ENCODE results near the gene USP53.

USP53 gene

DNA sequence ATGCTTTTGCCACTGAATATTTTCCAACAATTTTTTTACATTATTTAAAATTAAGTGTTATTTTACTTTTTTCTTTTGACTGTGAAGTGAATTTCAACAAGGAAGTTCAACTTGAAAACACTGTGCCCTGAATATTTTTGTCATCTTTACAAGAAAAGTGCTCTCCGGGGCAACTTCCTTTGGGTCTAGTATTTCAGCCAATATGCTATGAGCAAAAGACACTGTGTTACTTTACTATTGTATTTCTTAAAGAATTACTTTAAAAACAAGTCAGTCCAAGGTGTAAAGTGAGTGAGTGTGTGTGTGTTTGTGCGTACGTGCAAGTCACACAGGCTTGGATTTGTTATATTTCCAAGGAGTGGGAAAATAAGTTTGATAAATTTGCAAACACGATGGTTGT is 7.6 kb upstream of the USP53 start:
- peaks cover 31% of the 10 kb centered on the region for H3F3A ChIP-seq (ENCODE audit: control insufficient read depth, insufficient read depth)
- no peak for TF ChIP-seq CTCF (IDR thresholded peaks at IDR 0.05; ENCODE audit: low read depth, low read length, poor library complexity, severe bottlenecking)
- TF ChIP-seq EZH2phosphoT487 (IDR thresholded peaks at IDR 0.05; ENCODE audit: borderline replicate concordance, low read length): no peak
- peak overlapping the region; percentile 75 for H3K27ac ChIP-seq (ENCODE audit: low read depth, low read length)
- H3K4me1 ChIP-seq (ENCODE audit: control insufficient read depth, low read length): peaks cover 71% of the 10 kb centered on the region
- no peaks in the 10 kb centered on the region for H3K9me3 ChIP-seq (ENCODE audit: control insufficient read depth, insufficient read depth, low read length)
- peak overlapping the region; percentile 39 for H3K4me3 ChIP-seq (ENCODE audit: low read length)
- H3K36me3 ChIP-seq (ENCODE audit: control insufficient read depth, low read length): no peaks in the 10 kb centered on the region
- H3K4me2 ChIP-seq (ENCODE audit: low read length): peak overlapping the region; percentile 56
- no peaks in the 10 kb centered on the region for H4K20me1 ChIP-seq (ENCODE audit: control insufficient read depth, insufficient read depth, low read depth, low read length)
- H3K27me3 ChIP-seq (ENCODE audit: control insufficient read depth, low read length): no peaks in the 10 kb centered on the region
- no peaks in the 10 kb centered on the region for H3K79me2 ChIP-seq (ENCODE audit: control insufficient read depth, low read length)
- no peaks in the 10 kb centered on the region for H3K9me2 ChIP-seq (replicated peaks; ENCODE audit: control insufficient read depth, low read length)

GRCh38 chr4:119205690-119206089 is 6.8 kb upstream of the USP53 start:
- no peak for TF ChIP-seq CTCF (IDR thresholded peaks at IDR 0.05; ENCODE audit: low read depth, low read length, poor library complexity, severe bottlenecking)
- no peak for TF ChIP-seq EZH2phosphoT487 (IDR thresholded peaks at IDR 0.05; ENCODE audit: borderline replicate concordance, low read length)
- no peaks in the 10 kb centered on the region for H3K9me3 ChIP-seq (ENCODE audit: control insufficient read depth, insufficient read depth, low read length)
- no peaks in the 10 kb centered on the region for H3K9me2 ChIP-seq (replicated peaks; ENCODE audit: control insufficient read depth, low read length)
- no peak overlapping the region for H3K4me3 ChIP-seq (ENCODE audit: low read length)
- peaks cover 3% of the 10 kb centered on the region; the same call in 1 of the 2 replicates for H3K79me2 ChIP-seq (ENCODE audit: control insufficient read depth, low read length)
- H3K36me3 ChIP-seq (ENCODE audit: control insufficient read depth, low read length): no peaks in the 10 kb centered on the region
- peaks cover 36% of the 10 kb centered on the region for H3F3A ChIP-seq (ENCODE audit: control insufficient read depth, insufficient read depth)
- H3K4me1 ChIP-seq (ENCODE audit: control insufficient read depth, low read length): peaks cover 79% of the 10 kb centered on the region
- H3K4me2 ChIP-seq (ENCODE audit: low read length): peak overlapping the region; percentile 56
- no peaks in the 10 kb centered on the region for H3K27me3 ChIP-seq (ENCODE audit: control insufficient read depth, low read length)
- peak overlapping the region; percentile 75 for H3K27ac ChIP-seq (ENCODE audit: low read depth, low read length)
- no peaks in the 10 kb centered on the region for H4K20me1 ChIP-seq (ENCODE audit: control insufficient read depth, insufficient read depth, low read depth, low read length)

DNA sequence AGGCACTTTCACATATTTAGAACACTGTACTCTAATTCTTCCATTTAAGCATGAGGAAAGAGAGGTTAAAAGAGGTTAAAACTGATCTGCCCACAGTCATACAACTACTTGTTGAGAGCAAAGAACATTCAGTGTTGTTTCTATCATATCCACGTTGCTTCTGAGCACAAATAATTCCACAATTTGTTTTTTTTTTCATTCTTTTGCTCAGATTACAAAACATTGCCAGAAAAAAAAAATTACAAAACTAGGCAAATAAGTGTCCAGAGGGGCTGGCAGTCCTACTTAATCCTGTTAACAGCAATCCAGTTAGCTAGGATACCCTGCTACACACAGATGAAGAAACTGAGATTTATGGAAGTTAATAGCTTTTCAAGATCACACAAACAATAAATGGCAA is 6.3 kb upstream of the USP53 start:
- peak overlapping the region; percentile 75 for H3K27ac ChIP-seq (ENCODE audit: low read depth, low read length)
- 0 out of 2 replicates have a peak, but pooled peaks cover 3% of the 10 kb centered on the region for H3K36me3 ChIP-seq (ENCODE audit: control insufficient read depth, low read length)
- H3K79me2 ChIP-seq (ENCODE audit: control insufficient read depth, low read length): peaks cover 8% of the 10 kb centered on the region
- peak overlapping the region; percentile 41 for H3K4me3 ChIP-seq (ENCODE audit: low read length)
- no peaks in the 10 kb centered on the region for H3K9me2 ChIP-seq (replicated peaks; ENCODE audit: control insufficient read depth, low read length)
- no peak for TF ChIP-seq EZH2phosphoT487 (IDR thresholded peaks at IDR 0.05; ENCODE audit: borderline replicate concordance, low read length)
- TF ChIP-seq CTCF (IDR thresholded peaks at IDR 0.05; ENCODE audit: low read depth, low read length, poor library complexity, severe bottlenecking): no peak
- H3K27me3 ChIP-seq (ENCODE audit: control insufficient read depth, low read length): no peaks in the 10 kb centered on the region
- H3K9me3 ChIP-seq (ENCODE audit: control insufficient read depth, insufficient read depth, low read length): no peaks in the 10 kb centered on the region
- H3F3A ChIP-seq (ENCODE audit: control insufficient read depth, insufficient read depth): peaks cover 39% of the 10 kb centered on the region
- H4K20me1 ChIP-seq (ENCODE audit: control insufficient read depth, insufficient read depth, low read depth, low read length): no peaks in the 10 kb centered on the region
- peaks cover 84% of the 10 kb centered on the region for H3K4me1 ChIP-seq (ENCODE audit: control insufficient read depth, low read length)
- peak overlapping the region; percentile 56 for H3K4me2 ChIP-seq (ENCODE audit: low read length)
